GM12878 (cell line): ENCODE data around the gene CELF2. TPM values are rescaled to one million over a fixed set of nuclear protein-coding genes. Genes with fewer than 3 reads are reported as not detected.

Experiments
- E2F4 ChIP-seq: IDR thresholded peaks from 2 replicates; pipeline ENCODE4 v1.6.1; 2012; ENCODE audit warnings: low read depth, low read length, improper control_type of control experiment
- ETV6 ChIP-seq, 2 experiments: fragments of 450-650 bp in 1 of 2; IDR thresholded peaks in 1 of 2; conservative IDR thresholded peaks in 1 of 2; 2 replicates each; pipeline ENCODE4 v1.6.1; 2014; ENCODE audit warnings: antibody characterized with exemption in 1 of 2, borderline replicate concordance in 1 of 2, low read depth in 1 of 2, mild to moderate bottlenecking in 1 of 2, moderate library complexity in 1 of 2
- KLF5 ChIP-seq: fragments of 450-650 bp; IDR thresholded peaks from 2 replicates; pipeline ENCODE4 v1.6.1; 2014; ENCODE audit warnings: mild to moderate bottlenecking; ENCODE audit not compliant: partially characterized antibody
- POU2F2 ChIP-seq: IDR thresholded peaks from 3 replicates; pipeline ENCODE4 v1.6.1; 2011; ENCODE audit warnings: low read depth, mild to moderate bottlenecking, low read length, borderline replicate concordance
- SMAD5 ChIP-seq: IDR thresholded peaks from 2 replicates; pipeline ENCODE4 v1.6.1; 2016; ENCODE audit warnings: antibody characterized with exemption, low read depth
- SRF ChIP-seq, 2 experiments: IDR thresholded peaks; 2 replicates each; pipeline ENCODE4 v1.6.1; 2011; ENCODE audit warnings: low read depth in 2 of 2, low read length in 2 of 2, mild to moderate bottlenecking in 1 of 2, moderate library complexity in 1 of 2
- TCF3 ChIP-seq: IDR thresholded peaks from 2 replicates; pipeline ENCODE4 v1.6.1; 2012; ENCODE audit warnings: low read depth, mild to moderate bottlenecking, low read length, borderline replicate concordance; ENCODE audit not compliant: insufficient read depth
- ZNF274 ChIP-seq: IDR thresholded peaks from one replicate; pipeline ENCODE4 v1.8.0; 2011; ENCODE audit not compliant: insufficient read length, insufficient read depth
- ZNF592 ChIP-seq: fragments of 450-650 bp; IDR thresholded peaks from 2 replicates; pipeline ENCODE4 v1.6.1; 2017; ENCODE audit warnings: mild to moderate bottlenecking, moderate library complexity
- polyA plus RNA-seq, 11 experiments: library from polyadenylated mRNA; depleted of rRNA in 4 of 11; unstranded in 6 of 11; stranded (reverse) in 5 of 11; fragments of >200 nt; fragmentation: Nextera tagmentation in 4 of 11; fragmentation: Illumina TruSeq in 1 of 11; extraction: Ambion mirVana in 4 of 11; extraction: Trizol in 1 of 11; gene quantifications; 1 replicate in 1 of 11; 2 replicates in 10 of 11; pipeline versions ENCODE4 v1.2.1 to v1.2.3, GENCODE V29; 2011 to 2016; ENCODE audit warnings: inconsistent platforms in 2 of 11, missing spikeins in 2 of 11, low read depth in 1 of 11
- total RNA-seq, 4 experiments: library from RNA; depleted of rRNA in 3 of 4; stranded (reverse); fragments of >200 nt in 3 of 4; fragmentation: Illumina TruSeq in 1 of 4; extraction: Trizol in 1 of 4; gene quantifications; 2 replicates each; pipeline versions ENCODE4 v1.2.1 to v1.2.3, GENCODE V29; 2013 to 2021
- TF ChIP-seq, protein P1 (sequence below): fragments of 450-650 bp; formaldehyde crosslinking; IDR thresholded peaks from 2 replicates; pipeline ENCODE4 v1.5.0; 2022; ENCODE audit warnings: mild to moderate bottlenecking, missing genetic modification characterization

The CELF2 gene
- total and polyA plus RNA-seq, 10 of the 15 experiments (the other 5 are each of a cell fraction or from before 2014, with no cell fraction given), result 20.8 to 129 (median 86.3) TPM

- TF ChIP-seq ETV6 (conservative IDR thresholded peaks at IDR 0.05 in 1 of 2, IDR thresholded peaks at IDR 0.05 in 1 of 2; ENCODE audit: borderline replicate concordance in 1 of 2, low read depth in 1 of 2), result no peak
- TF ChIP-seq KLF5, result no peak
- peak; percentile 88 for TF ChIP-seq POU2F2
- no peak for TF ChIP-seq SMAD5
- TF ChIP-seq TCF3, result no peak
- no peak for TF ChIP-seq E2F4
- TF ChIP-seq SRF (IDR thresholded peaks at IDR 0.05; ENCODE audit: low read depth in 2 of 2, low read length in 2 of 2), result no peak
- TF ChIP-seq, protein P1, sequence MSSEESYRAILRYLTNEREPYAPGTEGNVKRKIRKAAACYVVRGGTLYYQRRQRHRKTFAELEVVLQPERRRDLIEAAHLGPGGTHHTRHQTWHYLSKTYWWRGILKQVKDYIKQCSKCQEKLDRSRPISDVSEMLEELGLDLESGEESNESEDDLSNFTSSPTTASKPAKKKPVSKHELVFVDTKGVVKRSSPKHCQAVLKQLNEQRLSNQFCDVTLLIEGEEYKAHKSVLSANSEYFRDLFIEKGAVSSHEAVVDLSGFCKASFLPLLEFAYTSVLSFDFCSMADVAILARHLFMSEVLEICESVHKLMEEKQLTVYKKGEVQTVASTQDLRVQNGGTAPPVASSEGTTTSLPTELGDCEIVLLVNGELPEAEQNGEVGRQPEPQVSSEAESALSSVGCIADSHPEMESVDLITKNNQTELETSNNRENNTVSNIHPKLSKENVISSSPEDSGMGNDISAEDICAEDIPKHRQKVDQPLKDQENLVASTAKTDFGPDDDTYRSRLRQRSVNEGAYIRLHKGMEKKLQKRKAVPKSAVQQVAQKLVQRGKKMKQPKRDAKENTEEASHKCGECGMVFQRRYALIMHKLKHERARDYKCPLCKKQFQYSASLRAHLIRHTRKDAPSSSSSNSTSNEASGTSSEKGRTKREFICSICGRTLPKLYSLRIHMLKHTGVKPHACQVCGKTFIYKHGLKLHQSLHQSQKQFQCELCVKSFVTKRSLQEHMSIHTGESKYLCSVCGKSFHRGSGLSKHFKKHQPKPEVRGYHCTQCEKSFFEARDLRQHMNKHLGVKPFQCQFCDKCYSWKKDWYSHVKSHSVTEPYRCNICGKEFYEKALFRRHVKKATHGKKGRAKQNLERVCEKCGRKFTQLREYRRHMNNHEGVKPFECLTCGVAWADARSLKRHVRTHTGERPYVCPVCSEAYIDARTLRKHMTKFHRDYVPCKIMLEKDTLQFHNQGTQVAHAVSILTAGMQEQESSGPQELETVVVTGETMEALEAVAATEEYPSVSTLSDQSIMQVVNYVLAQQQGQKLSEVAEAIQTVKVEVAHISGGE (CRISPR knock-in tag), result no peak
- TF ChIP-seq ZNF592, result no peak
- no peak for TF ChIP-seq ZNF274
These were observed 136.7 kb downstream of the CELF2 start (continued) for GRCh38 chr10:11154333-11154732.
